H1 (cell line): ENCODE results near the gene TLCD3A. TPM values are rescaled to one million over a fixed set of nuclear protein-coding genes. Genes with fewer than 3 reads are reported as not detected.
A peak's percentile ranks its signal among the peaks of the same experiment; 100 is the strongest.

Source experiments
- ASH2L ChIP-seq: fragments of 200-600, 300-600 bp; sonication (generic); IDR thresholded peaks from one replicate; pipeline ENCODE4 v1.7.1; 2017; ENCODE audit warnings: low read length
- BACH1 ChIP-seq: IDR thresholded peaks from 2 replicates; pipeline ENCODE4 v1.6.1; 2012; ENCODE audit warnings: low read length, improper control_type of control experiment
- CEBPB ChIP-seq: IDR thresholded peaks from 2 replicates; pipeline ENCODE4 v1.6.1; 2012; ENCODE audit warnings: low read depth, low read length
- CHD2 ChIP-seq: IDR thresholded peaks from 2 replicates; pipeline ENCODE4 v1.6.1; 2012; ENCODE audit warnings: low read length, improper control_type of control experiment
- CREB1 ChIP-seq: IDR thresholded peaks from 2 replicates; pipeline ENCODE4 v1.6.1; 2012; ENCODE audit warnings: inconsistent platforms
- CTBP2 ChIP-seq: IDR thresholded peaks from 2 replicates; pipeline ENCODE4 v1.7.0; 2011; ENCODE audit warnings: borderline replicate concordance, mild to moderate bottlenecking, moderate library complexity, mixed read lengths, low read length; ENCODE audit not compliant: insufficient read depth, insufficient read length
- CTCF ChIP-seq, 3 experiments: IDR thresholded peaks; 1 replicate in 2 of 3; 2 replicates in 1 of 3; pipeline versions ENCODE4 v1.5.1 to v1.6.1; 2011; ENCODE audit warnings: low read length in 3 of 3, mild to moderate bottlenecking in 3 of 3, inconsistent platforms in 2 of 3, low read depth in 1 of 3, moderate library complexity in 1 of 3; ENCODE audit not compliant: insufficient read depth in 1 of 3; ENCODE audit errors: control extremely low read depth in 1 of 3
- HDAC2 ChIP-seq, 2 experiments: fragments of 300-600 bp in 1 of 2; sonication (generic) in 1 of 2; IDR thresholded peaks; 2 replicates each; pipeline ENCODE4 v1.6.1; 2011 to 2012; ENCODE audit warnings: low read depth in 2 of 2, low read length in 2 of 2, mild to moderate bottlenecking in 2 of 2, moderate library complexity in 2 of 2, borderline replicate concordance in 1 of 2, inconsistent platforms in 1 of 2
- HDAC6 ChIP-seq: IDR thresholded peaks from one replicate; pipeline ENCODE4 v1.7.1; 2012; ENCODE audit warnings: low read depth, mild to moderate bottlenecking, inconsistent platforms, low read length, moderate library complexity
- KDM5A ChIP-seq: fragments of 200-600 bp; IDR thresholded peaks from 2 replicates; pipeline ENCODE4 v1.7.1; 2012; ENCODE audit warnings: mild to moderate bottlenecking, low read length, inconsistent platforms, mixed read lengths
- PHF8 ChIP-seq: fragments of 200-600 bp; sonication (generic); conservative IDR thresholded peaks from 2 replicates; pipeline ENCODE4 v1.7.1; 2012; ENCODE audit warnings: low read depth, mild to moderate bottlenecking, inconsistent platforms, low read length, moderate library complexity
- POLR2AphosphoS5 ChIP-seq: IDR thresholded peaks from 2 replicates; pipeline ENCODE4 v1.6.1; 2011; ENCODE audit warnings: low read depth, low read length
- RBBP5 ChIP-seq: IDR thresholded peaks from 2 replicates; pipeline ENCODE4 v1.7.1; 2012; ENCODE audit warnings: low read depth, mild to moderate bottlenecking, inconsistent platforms, low read length, moderate library complexity, borderline replicate concordance
- SIN3A ChIP-seq, 2 experiments: IDR thresholded peaks in 1 of 2; conservative IDR thresholded peaks in 1 of 2; 2 replicates each; pipeline ENCODE4 v1.6.1; 2011 to 2012; ENCODE audit warnings: low read length in 2 of 2, improper control_type of control experiment in 1 of 2, low read depth in 1 of 2, mild to moderate bottlenecking in 1 of 2
- SRF ChIP-seq: IDR thresholded peaks from 2 replicates; pipeline ENCODE4 v1.6.1; 2011; ENCODE audit warnings: mild to moderate bottlenecking, low read depth, low read length, moderate library complexity
- TAF1 ChIP-seq: IDR thresholded peaks from 2 replicates; pipeline ENCODE4 v1.6.1; 2011; ENCODE audit warnings: mild to moderate bottlenecking, low read depth, low read length
- TAF7 ChIP-seq: optimal IDR thresholded peaks from 2 replicates; pipeline ENCODE3; 2011; ENCODE audit warnings: low read depth, mild to moderate bottlenecking, inconsistent platforms, low read length, moderate library complexity, borderline replicate concordance
- TBP ChIP-seq: IDR thresholded peaks from 2 replicates; pipeline ENCODE4 v1.6.1; 2011; ENCODE audit warnings: low read depth, low read length, improper control_type of control experiment
- USF2 ChIP-seq: IDR thresholded peaks from 2 replicates; pipeline ENCODE4 v1.6.1; 2011; ENCODE audit warnings: low read length, improper control_type of control experiment
- YY1 ChIP-seq: IDR thresholded peaks from 2 replicates; pipeline ENCODE4 v1.6.1; 2011; ENCODE audit warnings: low read depth, mild to moderate bottlenecking, low read length
- polyA plus RNA-seq, 7 experiments: library from polyadenylated mRNA; depleted of rRNA in 3 of 7; stranded (reverse) in 5 of 7; unstranded in 2 of 7; fragments of >200 nt in 5 of 7; fragments of 200-250 nt in 2 of 7; gene quantifications; 1 replicate in 5 of 7; 2 replicates in 1 of 7; 4 replicates in 1 of 7; pipeline versions ENCODE4 v1.2.1 to v1.2.3, GENCODE V29; 2011 to 2013; ENCODE audit warnings: missing spikeins in 2 of 7, mixed read lengths in 2 of 7
- total RNA-seq: library from RNA; stranded (reverse); fragmentation: NEBNext Ultra II Directional; extraction: Animal tissue kit (Norgen Biotek cat#: 25700); gene quantifications from 2 replicates; pipeline ENCODE4 v1.2.1, GENCODE V29; 2021

Gene TLCD3A
- total and polyA plus RNA-seq, 2 of the 8 experiments (the other 6 are each of a cell fraction or from before 2014, with no cell fraction given): 26.1 to 48.8 TPM

GRCh38 chr17:781805-782731 lies 49.7 kb downstream of the TLCD3A start, which contains the start of the genes GLOD4 and MRM3 (continued):
- peak; percentile 94 for TF ChIP-seq RBBP5
- peak; percentile 100 for TF ChIP-seq CREB1
- TF ChIP-seq SIN3A (conservative IDR thresholded peaks at IDR 0.05 in 1 of 2, IDR thresholded peaks at IDR 0.05 in 1 of 2; ENCODE audit: low read depth in 1 of 2, low read length in 2 of 2): peak in 1 of 2 experiments; percentile 96; a peak in 2 of 4 replicates
- peak; percentile 99 for TF ChIP-seq POLR2AphosphoS5
- peak; percentile 99 for TF ChIP-seq ASH2L
- TF ChIP-seq YY1: peak; percentile 98
- no peak for TF ChIP-seq HDAC6
- peak; percentile 39; the same call in 1 of the 2 replicates for TF ChIP-seq USF2
- TF ChIP-seq TAF1: peak; percentile 98
- TF ChIP-seq CTBP2: no peak
- peak; percentile 75 for TF ChIP-seq BACH1
- TF ChIP-seq HDAC2 (IDR thresholded peaks at IDR 0.05; ENCODE audit: borderline replicate concordance in 1 of 2, low read depth in 2 of 2, low read length in 2 of 2): peak in 1 of 2 experiments; percentile 99; a peak in 2 of 4 replicates
- TF ChIP-seq CHD2: peak; percentile 66
- TF ChIP-seq PHF8: peak; percentile 95
- TF ChIP-seq TBP: peak; percentile 91
- TF ChIP-seq TAF7: peak; percentile 84
- peak in 1 of 3 experiments; percentile 18; a peak in 1 of 4 replicates for TF ChIP-seq CTCF (IDR thresholded peaks at IDR 0.05; ENCODE audit: control extremely low read depth in 1 of 3, insufficient read depth in 1 of 3, low read depth in 1 of 3, low read length in 3 of 3)
- TF ChIP-seq CEBPB: no peak
- TF ChIP-seq KDM5A: peak; percentile 100
- TF ChIP-seq SRF: peak; percentile 87
